ENCODE data around the gene PEMT. TPM values are rescaled to one million over a fixed set of nuclear protein-coding genes. Genes with fewer than 3 reads are reported as not detected.

PEMT gene
- total and polyA plus RNA-seq, 2 donors (not counting 1 experiment from before 2014, with no cell fraction given), result 10.7 to 20.3 TPM

DNA sequence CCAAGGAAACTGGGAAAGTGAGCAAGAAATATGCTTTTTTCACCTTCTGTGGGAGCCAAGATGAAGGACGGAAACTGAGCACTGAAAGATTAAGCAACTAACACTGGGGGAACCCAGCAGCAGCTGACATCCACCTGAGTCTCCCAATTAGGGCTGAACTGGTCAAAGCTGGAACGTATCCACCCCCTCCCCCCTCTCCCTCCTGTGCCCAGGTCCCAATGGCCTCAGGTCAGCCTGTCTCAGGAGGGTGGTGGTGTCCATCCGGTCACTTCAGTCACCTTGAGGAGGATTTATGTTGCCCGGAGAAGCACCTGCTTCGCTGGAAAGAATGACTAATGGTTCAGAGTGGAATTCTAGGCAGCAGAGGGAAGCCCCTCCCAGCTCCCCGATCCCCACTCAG lies 10.0 kb downstream of the PEMT start:
- Mint-ChIP-seq H3K9me3 (ENCODE audit: insufficient read depth) (no peaks in the 10 kb centered on the region), H3K27me3 (no peaks in the 10 kb centered on the region), H3K4me3 (no peak overlapping the region), H3K27ac (no peak overlapping the region), H3K4me1 (no peaks in the 10 kb centered on the region)
- no peaks in the 10 kb centered on the region for H3K4me1 ChIP-seq (ENCODE audit: control insufficient read depth in 2 of 2, insufficient read depth in 2 of 2, low read length in 2 of 2)
- H3K4me3 ChIP-seq (ENCODE audit: control extremely low read depth in 1 of 5, extremely low read depth in 1 of 5, insufficient read depth in 1 of 5, low read depth in 2 of 5, low read length in 4 of 5), result no peak overlapping the region
- WGBS (ENCODE audit: insufficient coverage), result 100% methylated on average over 2 of the region's 6 CpGs
- H3K27me3 ChIP-seq (replicated peaks in 1 of 4; ENCODE audit: control extremely low read depth in 1 of 4, control insufficient read depth in 3 of 4, insufficient read depth in 4 of 4, low read length in 3 of 4), result no peaks in the 10 kb centered on the region
- DNase-seq, result no peak
- no peak overlapping the region for H3K27ac ChIP-seq (ENCODE audit: low read length in 2 of 2)
- H3K4me2 ChIP-seq (replicated peaks; ENCODE audit: low read depth, low read length, poor library complexity, severe bottlenecking), result no peak overlapping the region
- no peaks in the 10 kb centered on the region for H4K20me1 ChIP-seq (ENCODE audit: control insufficient read depth, insufficient read depth, low read length, poor library complexity, severe bottlenecking)
- H3K79me2 ChIP-seq (ENCODE audit: control insufficient read depth, insufficient read depth, low read length), result peaks cover 24% of the 10 kb centered on the region
- no peak overlapping the region for H3K9ac ChIP-seq (ENCODE audit: low read length)
- no peak for TF ChIP-seq EZH2 (IDR thresholded peaks at IDR 0.05; ENCODE audit: borderline replicate concordance, insufficient read depth, low read depth, low read length, poor library complexity, severe bottlenecking)
- TF ChIP-seq, protein P1, sequence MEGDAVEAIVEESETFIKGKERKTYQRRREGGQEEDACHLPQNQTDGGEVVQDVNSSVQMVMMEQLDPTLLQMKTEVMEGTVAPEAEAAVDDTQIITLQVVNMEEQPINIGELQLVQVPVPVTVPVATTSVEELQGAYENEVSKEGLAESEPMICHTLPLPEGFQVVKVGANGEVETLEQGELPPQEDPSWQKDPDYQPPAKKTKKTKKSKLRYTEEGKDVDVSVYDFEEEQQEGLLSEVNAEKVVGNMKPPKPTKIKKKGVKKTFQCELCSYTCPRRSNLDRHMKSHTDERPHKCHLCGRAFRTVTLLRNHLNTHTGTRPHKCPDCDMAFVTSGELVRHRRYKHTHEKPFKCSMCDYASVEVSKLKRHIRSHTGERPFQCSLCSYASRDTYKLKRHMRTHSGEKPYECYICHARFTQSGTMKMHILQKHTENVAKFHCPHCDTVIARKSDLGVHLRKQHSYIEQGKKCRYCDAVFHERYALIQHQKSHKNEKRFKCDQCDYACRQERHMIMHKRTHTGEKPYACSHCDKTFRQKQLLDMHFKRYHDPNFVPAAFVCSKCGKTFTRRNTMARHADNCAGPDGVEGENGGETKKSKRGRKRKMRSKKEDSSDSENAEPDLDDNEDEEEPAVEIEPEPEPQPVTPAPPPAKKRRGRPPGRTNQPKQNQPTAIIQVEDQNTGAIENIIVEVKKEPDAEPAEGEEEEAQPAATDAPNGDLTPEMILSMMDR (IDR thresholded peaks at IDR 0.05), result no peak
- H3K9me3 ChIP-seq (ENCODE audit: control extremely low read depth in 1 of 3, control insufficient read depth in 2 of 3, insufficient read depth in 1 of 3, low read length in 2 of 3), result no peaks in the 10 kb centered on the region
- no peak for ATAC-seq (ENCODE audit: low read depth)
- H2AFZ ChIP-seq (ENCODE audit: insufficient read depth, low read depth, low read length, poor library complexity, severe bottlenecking), result no peak overlapping the region
- ChIA-PET POLR2A (no interaction called here), CTCF (no interaction called here)
- intact Hi-C loops (cut with micrococcal nuclease), result no loop called here
- H3K36me3 ChIP-seq (replicated peaks in 1 of 2; ENCODE audit: control extremely low read depth in 1 of 2, control insufficient read depth in 1 of 2, extremely low read depth in 1 of 2, insufficient read depth in 2 of 2, low read length in 1 of 2), result no peaks in the 10 kb centered on the region

DNA sequence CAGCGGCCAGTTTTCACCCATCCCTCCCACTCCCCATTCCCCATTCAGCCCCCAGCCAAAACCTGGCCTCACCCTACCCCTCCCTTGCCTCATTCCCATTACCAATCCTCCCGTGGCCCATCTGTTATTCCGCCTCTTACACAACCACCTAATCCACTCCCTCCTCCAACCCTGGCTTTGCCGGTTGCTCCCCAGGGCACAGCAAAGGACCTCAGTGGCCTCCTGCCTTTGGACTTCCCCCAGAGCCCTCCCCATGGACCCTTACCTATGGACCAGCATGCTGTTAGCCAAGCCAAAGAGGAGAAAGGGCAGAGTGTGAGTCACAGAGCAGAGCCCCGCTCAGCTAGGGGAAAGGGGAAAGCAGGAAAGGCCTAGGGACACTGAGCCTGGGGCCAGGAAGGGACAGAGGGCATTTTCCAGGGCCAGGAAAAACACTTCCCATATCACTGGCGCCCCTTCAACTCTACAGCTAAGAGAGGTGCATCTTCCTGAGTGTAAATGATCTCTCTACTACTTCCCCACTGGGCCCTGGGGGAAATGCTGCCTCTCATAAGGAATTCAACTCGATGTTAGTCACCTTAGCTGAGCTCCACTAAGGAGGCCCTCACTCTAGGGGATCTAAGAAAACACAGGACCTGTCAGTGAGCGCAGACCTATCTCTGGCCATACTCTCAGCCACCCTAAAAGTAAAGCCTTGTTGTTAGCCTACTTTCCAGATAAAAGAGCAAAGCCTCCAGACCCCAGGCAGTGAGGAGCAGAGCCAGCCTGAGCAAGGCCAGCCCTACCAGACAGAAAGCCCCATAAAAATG lies 10.6 kb downstream of the PEMT start:
- ATAC-seq (ENCODE audit: low read depth) (no peak), DNase-seq (no peak)
- Histone ChIP-seq H3K27ac (ENCODE audit: low read length in 2 of 2) (no peak overlapping the region), H3K27me3 (replicated peaks in 1 of 4; ENCODE audit: control extremely low read depth in 1 of 4, control insufficient read depth in 3 of 4, insufficient read depth in 4 of 4, low read length in 3 of 4) (no peaks in the 10 kb centered on the region), H3K36me3 (replicated peaks in 1 of 2; ENCODE audit: control extremely low read depth in 1 of 2, control insufficient read depth in 1 of 2, extremely low read depth in 1 of 2, insufficient read depth in 2 of 2, low read length in 1 of 2) (no peaks in the 10 kb centered on the region), H2AFZ (ENCODE audit: insufficient read depth, low read depth, low read length, poor library complexity, severe bottlenecking) (no peak overlapping the region), H3K4me3 (ENCODE audit: control extremely low read depth in 1 of 5, extremely low read depth in 1 of 5, insufficient read depth in 1 of 5, low read depth in 2 of 5, low read length in 4 of 5) (no peak overlapping the region), H3K9ac (ENCODE audit: low read length) (no peak overlapping the region), H4K20me1 (ENCODE audit: control insufficient read depth, insufficient read depth, low read length, poor library complexity, severe bottlenecking) (no peaks in the 10 kb centered on the region), H3K4me2 (replicated peaks; ENCODE audit: low read depth, low read length, poor library complexity, severe bottlenecking) (no peak overlapping the region), H3K79me2 (ENCODE audit: control insufficient read depth, insufficient read depth, low read length) (peaks cover 24% of the 10 kb centered on the region), H3K4me1 (ENCODE audit: control insufficient read depth in 2 of 2, insufficient read depth in 2 of 2, low read length in 2 of 2) (no peaks in the 10 kb centered on the region), H3K9me3 (ENCODE audit: control extremely low read depth in 1 of 3, control insufficient read depth in 2 of 3, insufficient read depth in 1 of 3, low read length in 2 of 3) (no peaks in the 10 kb centered on the region)
- Mint-ChIP-seq H3K9me3 (ENCODE audit: insufficient read depth) (no peaks in the 10 kb centered on the region), H3K27ac (no peak overlapping the region), H3K27me3 (no peaks in the 10 kb centered on the region), H3K4me1 (no peaks in the 10 kb centered on the region), H3K4me3 (no peak overlapping the region)
- no peak for TF ChIP-seq EZH2 (IDR thresholded peaks at IDR 0.05; ENCODE audit: borderline replicate concordance, insufficient read depth, low read depth, low read length, poor library complexity, severe bottlenecking)
- TF ChIP-seq, protein P1 (IDR thresholded peaks at IDR 0.05), result no peak
- ChIA-PET POLR2A (no interaction called here), CTCF (no interaction called here)
- intact Hi-C loops (cut with micrococcal nuclease), result no loop called here
- WGBS (ENCODE audit: insufficient coverage), result 96% methylated on average over 6 of the region's 8 CpGs
